IPS-20b (cell line): ENCODE measurements around the gene POLN.

Experiments
- H3K27ac ChIP-seq: one replicate; pipeline ENCODE4 v1.5.1; 2013; ENCODE audit warnings: low read length
- H3K27me3 ChIP-seq: 2 replicates; pipeline ENCODE4 v1.6.1; 2013; ENCODE audit warnings: mild to moderate bottlenecking, low read length, inconsistent platforms; ENCODE audit not compliant: insufficient read depth
- H3K36me3 ChIP-seq: 2 replicates; pipeline ENCODE4 v1.6.1; 2013; ENCODE audit warnings: low read depth, mild to moderate bottlenecking, inconsistent platforms, low read length, moderate library complexity; ENCODE audit not compliant: insufficient read depth
- H3K4me1 ChIP-seq: 2 replicates; pipeline ENCODE4 v1.6.1; 2013; ENCODE audit warnings: mild to moderate bottlenecking, control low read depth, inconsistent platforms, low read length, moderate library complexity; ENCODE audit not compliant: insufficient read depth
- H3K4me3 ChIP-seq: 2 replicates; pipeline ENCODE4 v1.5.1; 2013; ENCODE audit warnings: mild to moderate bottlenecking, low read length, inconsistent platforms
- H3K9ac ChIP-seq: 2 replicates; pipeline ENCODE4 v1.6.1; 2013; ENCODE audit warnings: low read depth, mild to moderate bottlenecking, inconsistent platforms, low read length, moderate library complexity
- H3K9me3 ChIP-seq: 2 replicates; pipeline ENCODE4 v1.6.1; 2013; ENCODE audit warnings: mild to moderate bottlenecking, low read depth, low read length, inconsistent platforms; ENCODE audit not compliant: insufficient read depth

The POLN gene

DNA sequence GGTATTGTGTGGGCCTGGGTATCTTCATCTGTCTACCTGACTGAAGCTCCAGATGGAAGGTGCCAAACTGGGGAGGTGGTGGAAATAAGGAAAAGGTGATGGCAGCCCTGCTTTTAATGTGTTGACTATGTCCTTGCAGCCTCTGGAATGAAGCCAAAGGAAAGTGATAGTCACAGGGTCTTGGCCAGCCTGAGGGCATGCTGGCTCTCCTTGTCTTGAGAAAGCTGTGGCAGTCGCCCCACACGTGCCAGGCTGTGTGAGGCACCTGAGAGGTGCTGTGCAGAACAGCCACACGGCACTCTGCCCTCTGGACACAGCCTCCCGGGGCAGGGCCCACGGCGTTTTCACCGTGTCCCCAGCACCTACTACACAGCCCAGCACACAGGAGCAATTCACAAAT lies 105.2 kb downstream of the POLN start:
- peaks cover 74% of the 10 kb centered on the region for H3K27me3 ChIP-seq
- H3K9me3 ChIP-seq = peaks cover 9% of the 10 kb centered on the region
- no peak overlapping the region for H3K27ac ChIP-seq
- no peak overlapping the region for H3K4me3 ChIP-seq
- no peaks in the 10 kb centered on the region for H3K36me3 ChIP-seq
- H3K9ac ChIP-seq = no peak overlapping the region
- H3K4me1 ChIP-seq = peaks cover under 1% of the 10 kb centered on the region; the same call in 1 of the 2 replicates

- peaks cover 10% of the 10 kb centered on the region for H3K9me3 ChIP-seq
- peaks cover 58% of the 10 kb centered on the region for H3K27me3 ChIP-seq
- H3K4me3 ChIP-seq = no peak overlapping the region
- no peaks in the 10 kb centered on the region for H3K36me3 ChIP-seq
- no peak overlapping the region for H3K27ac ChIP-seq
- no peak overlapping the region for H3K9ac ChIP-seq
- no peaks in the 10 kb centered on the region for H3K4me1 ChIP-seq
Measured at GRCh38 chr4:2135083-2135482, 106.8 kb downstream of the POLN start.

- Histone ChIP-seq H3K4me3 (no peak overlapping the region), H3K36me3 (no peaks in the 10 kb centered on the region), H3K4me1 (no peaks in the 10 kb centered on the region), H3K27ac (no peak overlapping the region), H3K9ac (no peak overlapping the region), H3K9me3 (peaks cover 10% of the 10 kb centered on the region), H3K27me3 (peaks cover 32% of the 10 kb centered on the region)
Measured at GRCh38 chr4:2132438-2132837, 109.5 kb downstream of the POLN start.

DNA sequence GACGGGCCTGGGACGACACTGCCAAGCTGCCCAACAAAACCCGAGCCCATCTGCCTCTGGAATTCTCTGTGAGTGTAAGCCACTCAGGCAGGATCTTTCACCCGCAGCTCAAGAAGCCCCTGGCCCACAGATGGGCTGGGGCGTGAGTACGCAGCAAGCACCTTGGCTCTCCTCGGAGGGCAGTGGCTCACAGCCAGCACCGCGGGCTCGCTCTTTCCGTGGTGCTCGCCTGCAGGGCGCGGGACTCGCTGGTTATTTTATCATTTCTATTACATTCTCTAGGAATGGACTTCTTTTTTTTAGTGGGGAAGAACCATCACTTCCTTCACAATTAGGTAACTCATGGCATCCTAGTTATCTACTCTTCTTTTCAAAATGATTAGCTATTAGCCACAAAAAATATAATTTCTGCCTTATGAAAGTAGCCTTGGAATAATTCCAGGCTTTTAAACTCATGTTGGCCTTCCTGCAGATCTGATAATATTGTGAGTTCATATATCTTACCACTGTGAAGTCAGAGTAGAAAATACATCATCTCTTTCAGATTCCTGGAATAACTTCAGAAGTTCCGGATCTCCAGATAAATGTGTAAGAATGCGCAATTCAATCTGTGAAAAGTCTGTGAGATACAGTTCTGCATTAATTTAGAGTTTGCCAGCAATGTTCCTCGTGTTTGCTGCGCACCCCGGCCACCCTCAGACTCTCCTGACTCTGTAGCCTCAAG lies 114.2 kb downstream of the POLN start:
- H3K4me1 ChIP-seq = no peaks in the 10 kb centered on the region
- no peak overlapping the region for H3K27ac ChIP-seq
- H3K9me3 ChIP-seq = peaks cover 7% of the 10 kb centered on the region
- H3K4me3 ChIP-seq = no peak overlapping the region
- H3K36me3 ChIP-seq = no peaks in the 10 kb centered on the region
- H3K9ac ChIP-seq = no peak overlapping the region
- H3K27me3 ChIP-seq = no peaks in the 10 kb centered on the region

GRCh38 chr4:2126309-2127043 lies 115.4 kb downstream of the POLN start:
- Histone ChIP-seq H3K27me3 (no peaks in the 10 kb centered on the region), H3K9ac (no peak overlapping the region), H3K4me3 (no peak overlapping the region), H3K27ac (no peak overlapping the region), H3K9me3 (no peaks in the 10 kb centered on the region), H3K4me1 (no peaks in the 10 kb centered on the region), H3K36me3 (no peaks in the 10 kb centered on the region)

GRCh38 chr4:2125831-2126230 lies 116.1 kb downstream of the POLN start:
- Histone ChIP-seq H3K27me3 (no peaks in the 10 kb centered on the region), H3K9ac (no peak overlapping the region)

GRCh38 chr4:2125023-2125422 lies 116.9 kb downstream of the POLN start:
- H3K36me3 ChIP-seq = no peaks in the 10 kb centered on the region
- no peaks in the 10 kb centered on the region for H3K4me1 ChIP-seq
- H3K27ac ChIP-seq = no peak overlapping the region
- no peaks in the 10 kb centered on the region for H3K27me3 ChIP-seq
- no peaks in the 10 kb centered on the region for H3K9me3 ChIP-seq
- H3K9ac ChIP-seq = no peak overlapping the region
- H3K4me3 ChIP-seq = no peak overlapping the region

More at GRCh38 chr4:2125831-2126230, 116.1 kb downstream of the POLN start:
- H3K27ac ChIP-seq = no peak overlapping the region
- no peaks in the 10 kb centered on the region for H3K9me3 ChIP-seq
- H3K4me3 ChIP-seq = no peak overlapping the region
- no peaks in the 10 kb centered on the region for H3K4me1 ChIP-seq
- no peaks in the 10 kb centered on the region for H3K36me3 ChIP-seq

GRCh38 chr4:2116687-2117400 lies 125.1 kb downstream of the POLN start:
- Histone ChIP-seq H3K27ac (no peak overlapping the region), H3K27me3 (no peaks in the 10 kb centered on the region), H3K4me3 (no peak overlapping the region), H3K36me3 (no peaks in the 10 kb centered on the region), H3K9me3 (no peaks in the 10 kb centered on the region), H3K9ac (no peak overlapping the region), H3K4me1 (no peaks in the 10 kb centered on the region)

DNA sequence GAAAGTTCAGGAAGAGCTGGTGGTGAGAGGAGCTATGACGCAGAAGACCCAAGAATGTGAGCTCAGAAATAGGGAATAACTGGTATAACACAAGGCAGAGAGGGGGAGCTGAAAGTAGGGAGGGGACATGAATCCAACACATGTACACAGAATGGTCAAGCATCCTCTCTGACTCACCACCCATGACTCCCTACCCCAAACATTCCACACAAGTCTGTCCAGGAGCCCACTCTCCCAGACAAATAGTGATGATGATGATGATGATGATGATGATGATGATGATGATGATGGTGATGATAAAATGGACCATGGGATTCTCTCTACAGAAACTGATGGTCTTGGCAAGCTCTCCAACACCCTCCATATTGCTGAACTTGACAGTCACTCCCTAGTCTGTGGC lies 136.4 kb downstream of the POLN start:
- H3K36me3 ChIP-seq = no peaks in the 10 kb centered on the region

DNA sequence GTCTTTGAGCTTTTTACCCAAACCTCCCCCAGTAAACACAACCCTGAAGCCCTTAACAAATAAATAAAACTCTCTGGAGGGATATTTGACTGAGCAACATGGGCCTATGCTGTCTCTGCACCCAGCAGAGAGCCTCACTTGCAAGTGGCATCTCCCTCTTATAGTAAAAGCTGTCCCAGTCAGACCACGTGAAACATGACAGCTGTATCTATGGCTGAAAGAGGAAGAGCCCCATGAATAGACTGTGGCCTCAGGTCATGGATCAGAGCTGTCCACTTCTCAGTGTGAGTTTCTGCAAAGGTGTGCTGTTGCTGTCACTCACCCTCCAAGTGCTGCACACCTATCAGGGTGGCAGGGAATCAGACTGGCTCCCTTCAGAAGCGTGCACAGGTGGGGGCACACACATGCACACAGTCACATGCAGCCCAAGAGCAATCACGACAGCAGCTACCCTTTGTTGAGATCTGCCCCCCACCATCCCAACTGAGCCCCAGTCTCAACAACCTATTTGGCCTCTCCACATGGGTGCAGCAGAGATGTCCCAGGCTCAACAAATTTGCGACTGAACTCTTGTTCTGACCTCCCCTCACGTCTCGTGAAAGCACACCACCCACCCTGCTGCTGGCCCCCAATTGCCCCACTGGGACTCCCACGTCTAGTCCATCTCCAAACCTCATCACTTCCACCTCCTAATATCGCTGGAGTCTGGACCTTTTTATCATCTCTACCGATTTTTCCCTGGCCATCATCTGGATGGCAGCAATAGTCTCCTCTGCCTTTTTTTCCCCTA lies 137.2 kb downstream of the POLN start:
- H3K9me3 ChIP-seq = no peaks in the 10 kb centered on the region
- H3K9ac ChIP-seq = no peak overlapping the region
- peaks cover 11% of the 10 kb centered on the region for H3K27me3 ChIP-seq
- no peaks in the 10 kb centered on the region for H3K4me1 ChIP-seq
- no peak overlapping the region for H3K4me3 ChIP-seq
- no peak overlapping the region for H3K27ac ChIP-seq
- no peaks in the 10 kb centered on the region for H3K36me3 ChIP-seq

More for the DNA sequence above, 136.4 kb downstream of the POLN start:
- Histone ChIP-seq H3K4me1 (no peaks in the 10 kb centered on the region), H3K9me3 (no peaks in the 10 kb centered on the region), H3K27me3 (peaks cover 11% of the 10 kb centered on the region), H3K4me3 (no peak overlapping the region), H3K27ac (no peak overlapping the region), H3K9ac (no peak overlapping the region)

GRCh38 chr4:2103843-2104547 lies 137.9 kb downstream of the POLN start:
- Histone ChIP-seq H3K36me3 (no peaks in the 10 kb centered on the region), H3K27me3 (peaks cover 11% of the 10 kb centered on the region), H3K4me3 (no peak overlapping the region), H3K4me1 (no peaks in the 10 kb centered on the region), H3K9me3 (no peaks in the 10 kb centered on the region), H3K9ac (no peak overlapping the region), H3K27ac (no peak overlapping the region)
